K562 (cell line): ENCODE data around the gene MAGI2. TPM values are rescaled to one million over a fixed set of nuclear protein-coding genes. Genes with fewer than 3 reads are reported as not detected.

Experiments used
- ATAC-seq: fragments of 200-7000 bp; cut with Tn5 transposase; 3 replicates; pipeline ENCODE4 v1.9.1; 2020; ENCODE audit warnings: moderate library complexity
- BruUV-seq: library from RNA; stranded (reverse); fragments of 400-500 nt; replicated peaks from 2 replicates; lab custom pipeline; 2021; lab: Mats Ljungman, UMichigan
- CTCF ChIA-PET: fragments of 300-600 bp; formaldehyde crosslinking; extraction: SDS; loops from one replicate; lab custom pipeline; 2021; ENCODE audit warnings: low intra/inter-chr PET ratio; lab: Yijun Ruan, JAX
- POLR2A ChIA-PET: fragments of 300-600, 350-650 bp; sonication (Branson Sonifier 250); formaldehyde crosslinking; extraction: SDS; loops from one replicate; lab custom pipeline; 2021; ENCODE audit warnings: antibody characterized with exemption, inconsistent platforms; lab: Yijun Ruan, JAX
- DNase-seq, 4 experiments: peaks; one replicate each; pipeline versions ENCODE4 v3.0.0 to v3.0.0-alpha.2; 2011 to 2018; ENCODE audit warnings: low spot score in 3 of 4, mixed read lengths in 3 of 4; ENCODE audit errors: extremely low read depth in 1 of 4
- FAIRE-seq: peaks from 2 replicates; lab custom pipeline; 2011; peaks lifted over from hg19 to GRCh38; lab: Jason Lieb, UNC
- H2AFZ ChIP-seq: 2 replicates; pipeline ENCODE4 v1.6.0; 2011; ENCODE audit warnings: low read depth, low read length, control low read depth, inconsistent platforms
- H3K27ac ChIP-seq: fragments of 200-600 bp; 3 replicates; pipeline ENCODE4 v1.8.0; 2011; ENCODE audit warnings: low read depth, mild to moderate bottlenecking, control low read depth, inconsistent platforms, low read length, moderate library complexity, mixed read lengths; ENCODE audit errors: extremely low read depth
- H3K27me3 ChIP-seq, 2 experiments: fragments of 300-600 bp in 1 of 2; 2 replicates in 1 of 2; 3 replicates in 1 of 2; pipeline versions ENCODE4 v1.6.0 to v1.8.0; 2011; ENCODE audit warnings: inconsistent platforms in 2 of 2, low read length in 2 of 2, mild to moderate bottlenecking in 1 of 2, mixed read lengths in 1 of 2, moderate library complexity in 1 of 2; ENCODE audit not compliant: control insufficient read depth in 2 of 2, insufficient read depth in 2 of 2
- H3K36me3 ChIP-seq: fragments of 300-600 bp; 3 replicates; pipeline ENCODE4 v1.8.0; 2011; ENCODE audit warnings: mild to moderate bottlenecking, low read length, inconsistent platforms; ENCODE audit not compliant: control insufficient read depth, insufficient read depth
- H3K4me1 ChIP-seq, 2 experiments: fragments of 200-600 bp in 1 of 2; replicated peaks in 1 of 2; 2 replicates in 1 of 2; 3 replicates in 1 of 2; pipeline versions ENCODE4 v1.5.1 to v1.8.0; 2011; ENCODE audit warnings: inconsistent platforms in 2 of 2, low read length in 2 of 2, mild to moderate bottlenecking in 1 of 2, mixed read lengths in 1 of 2, moderate library complexity in 1 of 2; ENCODE audit not compliant: control insufficient read depth in 2 of 2, insufficient read depth in 2 of 2
- H3K4me2 ChIP-seq: 2 replicates; pipeline ENCODE4 v1.6.1; 2011; ENCODE audit warnings: low read length, control low read depth, inconsistent platforms, mixed read lengths; ENCODE audit not compliant: insufficient read depth
- H3K4me3 ChIP-seq: fragments of 200-600 bp; sonication (generic), shearing (Covaris generic); 2 replicates; pipeline ENCODE4 v1.5.1; 2016; ENCODE audit warnings: control low read depth, inconsistent platforms
- H3K79me2 ChIP-seq: fragments of 200-600 bp; 3 replicates; pipeline ENCODE4 v1.8.0; 2011; ENCODE audit warnings: low read length, inconsistent platforms; ENCODE audit not compliant: control insufficient read depth, insufficient read depth
- H3K9ac ChIP-seq, 2 experiments: 2 replicates each; pipeline versions ENCODE4 v1.6.0 to v1.6.1; 2011; ENCODE audit warnings: low read depth in 2 of 2, low read length in 2 of 2, control low read depth in 1 of 2, inconsistent platforms in 1 of 2, mild to moderate bottlenecking in 1 of 2, mixed read lengths in 1 of 2; ENCODE audit not compliant: insufficient read depth in 1 of 2
- H3K9me1 ChIP-seq: one replicate; pipeline ENCODE4 v1.6.0; 2011; ENCODE audit warnings: inconsistent platforms, mild to moderate bottlenecking, low read length, moderate library complexity; ENCODE audit not compliant: control insufficient read depth, insufficient read depth
- H3K9me3 ChIP-seq: replicated peaks from 2 replicates; pipeline ENCODE4 v1.5.1; 2011; ENCODE audit warnings: low read depth, low read length, inconsistent platforms; ENCODE audit not compliant: control insufficient read depth, insufficient read depth
- H4K20me1 ChIP-seq: replicated peaks from 2 replicates; pipeline ENCODE4 v1.6.1; 2011; ENCODE audit warnings: low read length, inconsistent platforms, mixed read lengths; ENCODE audit not compliant: control insufficient read depth, insufficient read depth
- MYC ChIP-seq, 2 experiments: fragments of 250-450 bp in 1 of 2; sonication (Bioruptor Pico) in 1 of 2; IDR thresholded peaks; 2 replicates each; pipeline versions ENCODE4 v1.5.1 to v1.6.1; 2012 to 2021; ENCODE audit warnings: low read depth in 2 of 2, borderline replicate concordance in 1 of 2, improper control_type of control experiment in 1 of 2, low read length in 1 of 2, mild to moderate bottlenecking in 1 of 2, moderate library complexity in 1 of 2
- RFX5 ChIP-seq: IDR thresholded peaks from 2 replicates; pipeline ENCODE4 v1.6.1; 2011; ENCODE audit warnings: low read depth, mild to moderate bottlenecking, improper control_type of control experiment, low read length
- RUNX1 ChIP-seq: sonication (generic); IDR thresholded peaks from 2 replicates; pipeline ENCODE4 v1.6.1; 2016; ENCODE audit warnings: antibody characterized with exemption, low read depth
- ZKSCAN1 ChIP-seq: fragments of 150-350 bp; IDR thresholded peaks from 2 replicates; pipeline ENCODE4 v1.6.1; 2016; ENCODE audit warnings: low read depth, low read length
- ZNF507 ChIP-seq: conservative IDR thresholded peaks from 2 replicates; pipeline ENCODE4 v1.6.1; 2017; ENCODE audit warnings: missing genetic modification characterization, missing compliant biosample characterization
- ZNF551 ChIP-seq: fragments of 250-450 bp; sonication (Bioruptor Pico); IDR thresholded peaks from 2 replicates; pipeline ENCODE4 v1.5.0; 2021; ENCODE audit warnings: mild to moderate bottlenecking, moderate library complexity
- ZNF778 ChIP-seq: fragments of 450-650 bp; formaldehyde crosslinking; IDR thresholded peaks from 2 replicates; pipeline ENCODE4 v1.4.0; 2020; ENCODE audit warnings: mild to moderate bottlenecking, moderate library complexity
- WGBS: fragments of 100-300 bp; shearing (Covaris generic); methylation state at CpG from one replicate; pipeline ENCODE4 v1.1.6; 2016; ENCODE audit warnings: low coverage, mixed read lengths; ENCODE audit not compliant: insufficient coverage; ENCODE audit errors: missing lambda C conversion rate; 5-methylcytosine and 5-hydroxymethylcytosine counted together
- in situ Hi-C: fragments of 300-500 bp; cut with MboI; formaldehyde crosslinking; loops from 4 replicates; pipeline ENCODE4 v1.15.0; 2018; ENCODE audit warnings: inconsistent platforms, mixed read lengths
- intact Hi-C: fragments of 100-400 bp; cut with micrococcal nuclease; formaldehyde crosslinking; loops from 2 replicates; pipeline ENCODE4 v1.14.2; 2022
- polyA plus RNA-seq, 8 experiments: library from polyadenylated mRNA; depleted of rRNA in 4 of 8; stranded (reverse) in 5 of 8; unstranded in 3 of 8; fragments of >200 nt; fragmentation: Nextera tagmentation in 2 of 8; fragmentation: Illumina TruSeq in 1 of 8; extraction: Ambion mirVana in 2 of 8; extraction: Trizol in 1 of 8; gene quantifications; 2 replicates each; pipeline versions ENCODE4 v1.2.1 to v1.2.3, GENCODE V29; 2011 to 2014; ENCODE audit warnings: inconsistent platforms in 1 of 8, missing spikeins in 1 of 8
- total RNA-seq, 7 experiments: library from RNA; depleted of rRNA in 6 of 7; stranded (reverse); fragments of >200 nt in 6 of 7; fragmentation: Illumina TruSeq in 2 of 7; extraction: Trizol in 2 of 7; gene quantifications; 2 replicates each; pipeline versions ENCODE4 v1.2.1 to v1.2.3, GENCODE V29; 2011 to 2021; ENCODE audit warnings: low replicate concordance in 1 of 7
- TF ChIP-seq, protein P1 (sequence below): fragments of 250-450 bp; sonication (Bioruptor Pico); IDR thresholded peaks from 2 replicates; pipeline ENCODE4 v1.8.0; 2022; ENCODE audit warnings: moderate library complexity, mild to moderate bottlenecking, inconsistent platforms
- TF ChIP-seq, protein P2 (sequence below): sonication (generic); formaldehyde crosslinking; IDR thresholded peaks from 2 replicates; pipeline ENCODE4 v1.8.0; 2023; ENCODE audit warnings: mild to moderate bottlenecking, missing genetic modification reagents
- TF ChIP-seq, protein P3 (sequence below): fragments of 250-450 bp; sonication (Bioruptor Pico); IDR thresholded peaks from 2 replicates; pipeline ENCODE4 v1.4.0; 2020

MAGI2 gene
- total and polyA plus RNA-seq, 9 of the 15 experiments (the other 6 are each of a cell fraction or from before 2014, with no cell fraction given) = 0.27 to 1.4 (median 0.70) TPM

DNA sequence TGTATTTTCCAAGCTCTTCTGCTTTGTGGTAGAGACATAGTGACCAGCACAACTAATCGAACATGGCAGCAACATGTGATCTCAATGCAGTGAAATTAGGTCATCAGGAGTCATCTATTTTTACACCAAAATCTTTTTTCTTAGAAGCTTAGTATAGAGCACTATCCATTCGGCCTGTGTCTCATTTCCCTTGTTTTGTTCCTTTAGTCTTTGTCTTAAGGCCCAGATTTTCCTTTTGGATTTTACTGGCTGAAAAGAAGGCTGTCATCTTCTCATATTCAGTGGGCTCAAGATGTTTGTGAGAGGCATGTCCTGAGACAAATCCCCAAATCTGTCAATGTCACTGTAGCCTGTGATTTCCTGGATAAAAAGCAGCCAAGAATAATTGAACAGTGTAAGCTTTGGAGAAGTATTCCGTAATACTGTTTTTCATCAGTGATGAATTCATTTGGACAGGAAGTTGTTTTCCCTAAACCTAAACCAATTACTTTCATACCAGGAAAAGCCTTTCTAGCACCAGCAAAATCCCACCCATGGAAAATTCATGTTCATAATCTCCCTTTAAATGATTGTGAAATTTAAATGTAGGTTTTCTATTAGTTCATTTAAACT lies 55.2 kb downstream of the MAGI2 start:
- H3K4me1 ChIP-seq = no peaks in the 10 kb centered on the region
- H3K4me2 ChIP-seq = no peak overlapping the region
- H3K79me2 ChIP-seq = no peaks in the 10 kb centered on the region
- no peak for ATAC-seq
- H2AFZ ChIP-seq = no peak overlapping the region
- intact Hi-C loops = no loop called here
- CTCF ChIA-PET = no interaction called here
- no peaks in the 10 kb centered on the region for H3K36me3 ChIP-seq
- H4K20me1 ChIP-seq = no peaks in the 10 kb centered on the region
- no peaks in the 10 kb centered on the region for H3K27me3 ChIP-seq
- BruUV-seq = no TSS peak
- no peak for FAIRE-seq
- in situ Hi-C loops = no loop called here
- DNase-seq = no peak
- 0% methylated on average over 3 of the region's 3 CpGs for WGBS
- no peak overlapping the region for H3K9ac ChIP-seq
- H3K9me1 ChIP-seq = no peaks in the 10 kb centered on the region
- H3K4me3 ChIP-seq = no peak overlapping the region
- POLR2A ChIA-PET = no interaction called here
- H3K9me3 ChIP-seq = no peaks in the 10 kb centered on the region; the same call in 1 of the 2 replicates
- no peak overlapping the region for H3K27ac ChIP-seq
- TF ChIP-seq RUNX1 (no peak), ZNF778 (CRISPR knock-in tag) (no peak), MYC (IDR thresholded peaks at IDR 0.05; ENCODE audit: low read depth, low read length) (no peak), MYC (CRISPR knock-in tag; IDR thresholded peaks at IDR 0.05; ENCODE audit: borderline replicate concordance, low read depth) (no peak), ZKSCAN1 (no peak), ZNF551 (no peak), ZNF507 (tag) (no peak), RFX5 (no peak)
- TF ChIP-seq, protein P1, sequence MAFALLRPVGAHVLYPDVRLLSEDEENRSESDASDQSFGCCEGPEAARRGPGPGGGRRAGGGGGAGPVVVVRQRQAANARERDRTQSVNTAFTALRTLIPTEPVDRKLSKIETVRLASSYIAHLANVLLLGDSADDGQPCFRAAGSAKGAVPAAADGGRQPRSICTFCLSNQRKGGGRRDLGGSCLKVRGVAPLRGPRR (CRISPR knock-in tag) = no peak
- TF ChIP-seq, protein P2, sequence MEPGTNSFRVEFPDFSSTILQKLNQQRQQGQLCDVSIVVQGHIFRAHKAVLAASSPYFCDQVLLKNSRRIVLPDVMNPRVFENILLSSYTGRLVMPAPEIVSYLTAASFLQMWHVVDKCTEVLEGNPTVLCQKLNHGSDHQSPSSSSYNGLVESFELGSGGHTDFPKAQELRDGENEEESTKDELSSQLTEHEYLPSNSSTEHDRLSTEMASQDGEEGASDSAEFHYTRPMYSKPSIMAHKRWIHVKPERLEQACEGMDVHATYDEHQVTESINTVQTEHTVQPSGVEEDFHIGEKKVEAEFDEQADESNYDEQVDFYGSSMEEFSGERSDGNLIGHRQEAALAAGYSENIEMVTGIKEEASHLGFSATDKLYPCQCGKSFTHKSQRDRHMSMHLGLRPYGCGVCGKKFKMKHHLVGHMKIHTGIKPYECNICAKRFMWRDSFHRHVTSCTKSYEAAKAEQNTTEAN (CRISPR knock-in tag) = no peak
- TF ChIP-seq, protein P3, sequence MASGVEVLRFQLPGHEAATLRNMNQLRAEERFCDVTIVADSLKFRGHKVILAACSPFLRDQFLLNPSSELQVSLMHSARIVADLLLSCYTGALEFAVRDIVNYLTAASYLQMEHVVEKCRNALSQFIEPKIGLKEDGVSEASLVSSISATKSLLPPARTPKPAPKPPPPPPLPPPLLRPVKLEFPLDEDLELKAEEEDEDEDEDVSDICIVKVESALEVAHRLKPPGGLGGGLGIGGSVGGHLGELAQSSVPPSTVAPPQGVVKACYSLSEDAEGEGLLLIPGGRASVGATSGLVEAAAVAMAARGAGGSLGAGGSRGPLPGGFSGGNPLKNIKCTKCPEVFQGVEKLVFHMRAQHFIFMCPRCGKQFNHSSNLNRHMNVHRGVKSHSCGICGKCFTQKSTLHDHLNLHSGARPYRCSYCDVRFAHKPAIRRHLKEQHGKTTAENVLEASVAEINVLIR (CRISPR knock-in tag) = no peak
